GOT3 (cell line): ENCODE measurements around the gene KRT73.

Experiments
- DNase-seq: peaks from one replicate; lab custom pipeline; 2025; ENCODE audit warnings: mixed read lengths; lab: John Stamatoyannopoulos, UW

KRT73 gene

DNA sequence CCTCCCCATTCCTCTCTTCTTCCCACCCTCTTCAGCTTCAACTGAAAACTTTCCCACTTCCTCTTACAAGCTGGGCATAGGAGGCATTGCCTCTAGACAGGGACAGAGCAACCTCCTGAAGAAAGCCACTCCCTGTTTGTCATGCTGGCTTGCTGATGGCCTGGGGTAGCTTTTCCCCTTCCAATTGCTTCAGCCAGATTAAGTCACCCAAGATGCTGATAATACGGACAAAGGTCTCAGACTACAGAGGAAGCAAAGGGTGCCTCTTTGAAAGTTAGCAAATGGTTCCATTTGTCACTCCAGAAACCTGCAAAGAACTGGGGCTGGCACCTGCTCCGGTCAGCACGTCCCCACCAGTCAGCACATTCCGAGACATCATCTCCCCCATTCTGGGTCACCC is 27.6 kb upstream of the KRT73 start:
- no peak for DNase-seq

DNA sequence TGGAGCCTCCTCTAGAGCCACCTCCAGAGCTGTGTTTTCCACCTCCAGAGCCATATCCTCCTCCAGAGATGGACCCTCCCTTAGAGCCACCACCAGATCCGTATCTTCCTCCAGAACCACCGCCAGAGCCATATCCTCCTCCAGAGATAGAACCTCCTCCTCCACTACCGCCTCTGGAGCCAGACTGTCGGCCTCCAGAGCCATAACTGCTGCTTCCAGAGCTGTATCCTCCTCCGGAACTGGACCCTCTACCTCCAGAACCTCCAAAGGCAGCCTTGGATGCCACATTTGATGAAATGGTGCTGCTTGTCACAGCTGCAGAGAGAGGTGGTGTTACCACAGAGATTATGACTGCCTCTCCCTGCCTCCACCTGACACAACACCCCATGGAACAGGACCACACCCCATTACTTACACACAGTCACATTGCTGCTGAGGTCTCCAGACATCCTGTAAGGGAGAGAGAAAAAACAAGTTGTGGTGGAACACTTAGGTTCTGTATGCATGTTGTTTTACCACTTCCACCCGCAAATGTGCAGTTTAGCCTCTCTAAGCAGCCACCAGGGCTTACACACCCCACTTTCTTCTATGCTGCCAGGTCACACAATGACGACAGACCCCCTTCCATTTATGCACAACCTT is 26.9 kb upstream of the KRT73 start:
- no peak for DNase-seq

- DNase-seq, result no peak
Measured at GRCh38 chr12:52644078-52644415, 25.7 kb upstream of the KRT73 start.

DNA sequence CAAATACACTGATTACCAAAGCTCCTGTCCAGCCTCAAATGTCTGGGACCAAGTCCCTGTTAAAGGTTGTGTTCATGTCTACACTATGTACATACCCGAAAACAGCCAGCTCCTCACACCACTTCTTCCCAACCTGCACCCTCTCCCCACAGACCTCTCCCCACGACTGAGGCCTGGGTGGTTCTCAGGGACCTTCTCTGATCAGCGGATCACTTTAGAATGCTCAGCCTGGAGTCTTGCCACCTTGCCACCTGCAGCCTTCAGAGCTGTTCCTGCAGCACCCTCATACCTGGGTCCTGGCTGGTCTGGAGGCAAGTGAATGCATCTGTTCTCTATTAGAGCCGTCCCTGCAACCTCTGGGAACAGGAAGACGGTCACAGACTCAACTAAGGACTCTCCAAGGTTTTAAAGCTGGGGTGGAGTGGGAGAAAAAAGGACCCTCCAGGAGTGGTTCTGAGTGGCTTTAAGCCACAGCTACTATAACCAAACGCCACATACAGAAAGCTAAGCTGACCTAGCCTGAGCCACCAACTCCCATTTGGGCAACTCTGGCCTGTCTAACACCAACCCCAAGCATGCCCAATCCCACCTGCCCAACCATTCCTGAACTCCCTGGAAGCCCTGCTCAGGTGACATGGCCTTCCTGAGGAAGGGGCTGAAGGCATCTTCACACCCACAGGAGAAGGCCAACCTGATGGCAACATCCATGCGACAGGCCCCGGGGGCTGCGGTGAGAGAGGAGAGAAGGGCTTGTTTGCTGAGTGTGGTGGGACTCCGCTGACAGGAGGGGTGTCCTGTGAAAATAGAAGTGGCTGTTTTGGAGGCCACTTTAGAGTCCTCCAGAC is 25.1 kb upstream of the KRT73 start:
- DNase-seq, result no peak

DNA sequence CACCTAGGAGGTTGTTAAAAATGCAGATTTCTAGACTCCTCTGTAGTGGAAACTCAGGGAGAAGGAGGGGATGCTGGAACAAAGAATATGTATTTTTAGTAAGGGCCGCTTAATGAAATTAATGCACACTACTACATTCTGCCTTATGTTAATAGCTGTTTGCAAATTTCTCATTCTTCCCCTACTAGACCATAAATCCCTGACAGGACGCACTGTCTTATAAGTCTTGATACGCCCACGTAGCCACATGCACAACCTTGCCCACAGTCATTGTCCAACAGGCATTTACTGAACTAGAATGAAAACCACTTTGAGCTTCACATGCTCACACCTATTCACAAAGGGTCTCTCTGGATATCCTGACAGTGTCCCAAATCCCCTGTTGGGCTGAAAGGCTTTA is 23.1 kb upstream of the KRT73 start:
- no peak for DNase-seq

- no peak for DNase-seq
Measured at GRCh38 chr12:52637299-52637698, 18.9 kb upstream of the KRT73 start.

DNA sequence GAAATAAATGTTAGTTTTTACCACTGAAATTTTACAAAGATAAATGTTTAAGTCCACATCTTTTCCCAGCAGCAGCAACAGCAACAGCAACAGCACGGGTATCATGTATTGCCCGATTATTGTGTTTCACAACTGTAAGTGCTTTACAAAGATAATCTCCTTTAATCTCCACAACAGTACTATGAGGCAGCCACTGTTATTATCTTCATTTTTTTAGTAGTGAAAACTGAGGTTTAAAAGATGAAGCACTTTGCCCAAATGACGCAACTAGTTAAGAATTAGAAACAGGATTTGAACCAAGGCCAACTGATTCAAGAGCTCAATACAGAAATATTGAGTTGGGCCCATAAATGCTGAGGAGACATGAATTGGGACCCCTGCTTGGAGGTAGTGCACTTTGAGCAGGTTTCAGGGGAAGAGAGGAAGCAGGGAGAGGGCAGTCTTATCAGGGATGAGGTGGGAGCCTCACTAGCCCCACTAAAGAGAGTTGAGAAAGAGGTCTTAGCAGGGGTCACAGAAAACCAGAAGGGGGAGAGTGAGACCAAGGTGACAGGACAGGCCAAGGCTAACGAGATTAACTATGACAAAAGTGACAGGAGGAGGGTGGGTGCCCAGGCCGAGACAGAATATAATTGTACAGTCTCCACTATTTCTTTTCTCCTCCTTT is 18.4 kb upstream of the KRT73 start:
- no peak for DNase-seq

- no peak for DNase-seq
Measured at GRCh38 chr12:52636189-52636588, 17.8 kb upstream of the KRT73 start.

DNA sequence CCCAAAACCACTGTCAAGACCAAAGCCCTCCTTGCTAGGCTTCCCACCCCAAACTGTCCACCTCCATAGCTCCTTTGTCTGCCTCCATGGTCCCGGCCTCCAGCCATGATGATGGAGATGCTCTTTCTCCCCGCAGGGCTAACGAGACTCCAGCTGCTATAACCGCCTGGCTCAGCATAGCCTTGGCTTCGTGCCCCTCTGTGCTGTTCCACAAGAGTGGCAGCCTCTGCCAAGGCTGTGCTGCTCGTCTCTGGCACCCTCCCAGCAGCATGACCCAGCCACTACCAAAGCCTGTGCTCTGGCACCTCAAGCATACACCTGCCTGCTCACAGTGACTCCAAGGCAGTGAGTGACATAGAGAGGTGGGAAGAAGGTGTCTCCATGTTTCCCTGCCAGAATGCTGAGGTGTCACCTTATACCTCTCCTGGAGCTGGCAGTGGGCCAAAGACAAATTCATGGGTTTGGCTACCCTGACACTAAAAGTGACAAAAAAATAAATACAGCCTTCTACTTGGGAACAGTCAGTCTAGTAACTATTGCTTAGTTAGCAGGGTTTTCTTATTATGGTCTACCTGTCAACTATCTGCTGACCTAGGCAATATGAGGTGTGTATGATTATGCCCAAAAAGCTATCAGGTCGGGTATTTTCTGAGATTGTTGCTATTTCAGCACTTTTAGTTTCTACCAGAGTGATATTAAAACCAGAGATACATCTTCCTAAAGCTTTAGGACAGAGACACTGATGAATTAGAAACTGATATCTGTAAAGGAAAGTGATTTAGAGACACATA is 16.1 kb upstream of the KRT73 start:
- DNase-seq, result no peak

DNA sequence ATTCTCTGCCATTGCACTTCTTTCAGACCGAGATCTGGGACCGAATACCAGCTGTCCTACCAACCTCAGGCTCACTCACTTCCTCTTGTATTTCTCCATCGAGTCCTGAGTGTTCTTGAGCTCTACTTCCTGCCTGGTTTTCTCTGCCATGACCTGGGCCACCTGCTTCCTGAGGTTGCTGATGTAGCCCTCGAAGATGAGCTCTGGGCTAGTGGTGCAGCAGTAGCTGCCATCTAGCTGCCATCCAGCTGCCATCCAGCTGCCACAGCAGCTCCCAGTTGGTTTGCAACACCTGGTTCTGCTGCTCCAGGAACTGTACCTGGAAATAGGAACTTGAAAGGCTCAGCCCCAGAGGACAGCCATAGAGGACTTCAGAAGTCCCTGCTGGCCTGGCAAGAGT is 15.0 kb upstream of the KRT73 start:
- DNase-seq, result no peak

DNA sequence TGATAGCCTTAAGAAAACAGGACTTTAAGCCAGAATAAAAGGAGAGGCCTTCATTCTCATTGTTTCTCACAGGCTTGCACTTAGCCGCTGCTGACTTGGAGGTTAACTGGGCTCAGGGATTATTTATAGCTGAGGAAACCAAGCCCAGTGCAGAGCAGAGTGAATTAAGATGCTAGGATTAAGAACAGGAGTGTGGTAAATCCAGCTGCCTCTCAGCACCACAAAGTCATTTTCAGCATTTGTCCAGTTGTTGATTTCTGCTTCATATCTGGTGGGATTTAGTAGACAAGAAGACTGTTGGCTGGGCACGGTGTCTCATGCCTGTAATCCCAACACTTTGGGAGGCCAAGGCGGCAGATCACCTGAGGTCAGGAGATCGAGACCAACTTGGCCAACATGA is 14.3 kb upstream of the KRT73 start:
- DNase-seq, result no peak

GRCh38 chr12:52631676-52632459 is 13.5 kb upstream of the KRT73 start:
- DNase-seq, result no peak

- no peak for DNase-seq
Measured at GRCh38 chr12:52631264-52631663, 12.9 kb upstream of the KRT73 start.

DNA sequence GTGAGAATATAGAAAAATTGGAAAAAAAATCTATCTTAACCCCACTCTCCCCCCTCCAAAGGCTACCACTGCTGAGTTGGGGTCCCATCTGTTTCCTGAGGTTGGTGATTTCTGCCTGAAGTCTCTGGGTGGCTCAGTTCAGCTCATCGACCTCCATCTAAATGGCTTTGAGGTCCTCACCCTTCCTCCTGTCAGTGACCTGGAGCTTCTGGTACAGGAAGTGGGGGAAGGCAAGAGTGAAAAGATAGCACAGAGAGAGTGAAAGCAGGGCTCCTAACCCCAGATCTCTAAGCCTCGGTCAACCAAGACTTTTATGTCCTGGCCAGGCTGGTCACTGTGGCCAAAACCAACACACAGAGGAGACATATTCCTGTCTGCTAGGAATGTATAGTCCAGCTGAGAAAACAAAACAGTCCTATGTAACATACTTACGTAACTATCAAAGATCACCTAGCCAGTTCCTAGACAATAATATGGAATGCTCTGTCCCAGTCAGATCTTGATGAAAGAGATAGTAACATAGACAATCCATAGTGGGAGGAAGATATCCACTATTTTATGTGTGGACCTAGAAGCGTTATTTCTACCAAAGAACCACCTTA is 12.3 kb upstream of the KRT73 start:
- DNase-seq, result no peak

GRCh38 chr12:52630008-52630500 is 11.7 kb upstream of the KRT73 start:
- DNase-seq, result no peak

GRCh38 chr12:52629281-52630007 is 11.1 kb upstream of the KRT73 start:
- DNase-seq, result no peak

DNA sequence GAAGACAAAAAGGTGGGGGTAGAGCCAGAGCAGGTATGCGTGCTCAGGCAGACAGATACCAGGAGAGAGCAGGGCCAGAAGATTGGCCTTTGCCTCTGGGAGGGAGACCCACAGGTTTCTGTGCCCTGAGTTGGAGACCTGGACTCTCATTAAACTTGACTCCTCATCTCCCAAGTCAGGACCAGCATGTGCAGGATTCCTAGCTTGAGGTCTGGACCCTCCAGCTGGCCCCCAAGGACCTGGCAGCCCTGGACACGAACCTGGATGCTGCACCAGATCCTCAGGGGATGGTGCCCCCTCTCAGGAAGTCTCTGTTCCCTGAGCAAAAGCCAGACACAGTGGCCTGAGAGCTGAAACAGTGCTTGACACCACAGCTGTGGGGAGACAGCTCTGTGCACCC is 10.5 kb upstream of the KRT73 start:
- no peak for DNase-seq

DNA sequence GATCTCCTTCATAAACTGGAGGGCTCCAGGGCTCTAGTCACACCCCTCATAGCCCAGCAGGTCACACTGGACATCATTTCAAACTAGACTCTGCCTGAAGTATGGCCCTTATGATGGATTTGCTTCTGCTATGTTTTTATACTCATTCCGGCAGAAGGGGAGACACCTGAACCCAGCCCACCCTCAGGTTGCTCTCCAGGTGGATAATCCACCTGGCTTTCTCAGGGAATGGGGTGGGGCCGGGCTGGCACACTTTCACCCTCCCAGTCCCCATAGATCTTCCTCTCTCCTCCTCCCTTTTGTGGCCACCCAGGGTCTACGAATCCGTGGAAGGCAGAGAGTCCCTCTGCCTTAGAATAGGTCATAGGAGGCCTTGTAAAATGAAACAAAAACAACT is 9.8 kb upstream of the KRT73 start:
- DNase-seq, result no peak

DNA sequence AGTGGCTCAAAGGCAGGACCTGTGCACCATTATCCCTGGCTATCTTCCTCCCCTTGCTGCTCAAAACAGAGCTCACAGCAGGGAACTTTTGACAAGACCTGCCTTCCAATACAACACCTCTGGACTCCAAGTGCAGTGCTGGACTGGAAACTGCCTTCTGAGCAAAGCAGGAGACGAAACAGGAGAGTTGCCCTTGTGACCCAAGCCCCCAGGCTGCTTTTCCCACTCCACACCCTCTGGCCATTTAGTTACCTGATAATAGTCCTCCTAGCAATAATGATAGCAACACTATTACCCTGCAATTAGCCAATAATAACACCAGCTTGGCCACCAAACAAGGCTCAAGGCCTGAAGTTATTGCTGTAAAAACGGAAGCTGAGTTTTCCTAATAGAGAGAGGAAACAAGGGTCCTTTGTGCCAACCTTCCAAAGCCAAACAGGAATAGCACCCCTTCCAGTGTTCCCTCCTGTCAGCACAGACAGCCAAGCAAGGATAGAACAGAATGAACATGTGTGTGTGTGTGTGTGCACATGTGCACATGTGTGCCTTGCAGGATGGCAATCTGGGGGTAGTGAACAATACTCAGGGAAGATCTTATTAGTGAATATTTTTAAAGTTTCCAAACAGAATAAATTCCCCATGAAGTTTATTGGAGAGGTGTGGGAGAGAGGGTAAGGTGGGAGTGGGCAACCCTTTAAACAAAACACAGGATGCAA is 9.2 kb upstream of the KRT73 start:
- no peak for DNase-seq

- no peak for DNase-seq
Measured at GRCh38 chr12:52622349-52622748, 4.0 kb upstream of the KRT73 start.
